ENCODE data around the gene WDR45B. TPM values are rescaled to one million over a fixed set of nuclear protein-coding genes. Genes with fewer than 3 reads are reported as not detected.

The WDR45B gene
- polyA plus RNA-seq, 1 donor from 2014 or later: 131 TPM

DNA sequence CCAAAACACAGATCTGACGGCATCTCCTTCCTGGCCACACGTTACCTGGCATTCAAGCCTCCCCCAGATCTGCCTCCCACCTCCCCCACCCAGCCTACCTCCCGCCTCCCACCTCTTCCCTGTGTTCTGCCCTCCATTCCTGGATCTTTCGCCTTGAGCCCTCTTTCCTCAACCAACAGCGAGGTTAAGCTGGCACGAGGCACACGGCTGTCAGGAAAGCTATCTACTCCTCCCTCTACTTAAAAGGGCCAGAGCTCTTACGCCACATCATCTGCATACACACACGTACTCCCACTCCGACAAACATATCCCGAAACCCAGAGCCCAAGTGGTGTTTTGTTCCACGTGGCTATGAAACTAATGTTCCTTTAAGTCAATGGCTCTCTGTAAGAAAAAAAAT lies 18.0 kb downstream of the WDR45B start:
- no peaks in the 10 kb centered on the region for H3F3A ChIP-seq (ENCODE audit: insufficient read depth, low read length, poor library complexity, severe bottlenecking)
- no peak overlapping the region for H3K9ac ChIP-seq (ENCODE audit: low read length)
- H3K27ac ChIP-seq (ENCODE audit: low read length): no peak overlapping the region
- H3K4me3 ChIP-seq (ENCODE audit: low read length): no peak overlapping the region
- no peaks in the 10 kb centered on the region for H3K9me3 ChIP-seq (ENCODE audit: low read length)
- no peak overlapping the region for H3K4me2 ChIP-seq (ENCODE audit: low read length)
- no peaks in the 10 kb centered on the region for H3K27me3 ChIP-seq (ENCODE audit: insufficient read depth, low read depth, low read length)
- H3K9me2 ChIP-seq (ENCODE audit: insufficient read depth, low read length): no peaks in the 10 kb centered on the region
- TF ChIP-seq POLR2AphosphoS5 (IDR thresholded peaks at IDR 0.05) (no peak), MXI1 (conservative IDR thresholded peaks at IDR 0.05; ENCODE audit: poor library complexity, severe bottlenecking) (no peak)
- H4K20me1 ChIP-seq (ENCODE audit: insufficient read depth): no peaks in the 10 kb centered on the region
- H3K36me3 ChIP-seq (ENCODE audit: insufficient read depth, low read length): no peaks in the 10 kb centered on the region
- H3K79me2 ChIP-seq (replicated peaks; ENCODE audit: insufficient read depth, low read length): peaks cover 21% of the 10 kb centered on the region
- H2AFZ ChIP-seq (ENCODE audit: low read depth, low read length): no peak overlapping the region

DNA sequence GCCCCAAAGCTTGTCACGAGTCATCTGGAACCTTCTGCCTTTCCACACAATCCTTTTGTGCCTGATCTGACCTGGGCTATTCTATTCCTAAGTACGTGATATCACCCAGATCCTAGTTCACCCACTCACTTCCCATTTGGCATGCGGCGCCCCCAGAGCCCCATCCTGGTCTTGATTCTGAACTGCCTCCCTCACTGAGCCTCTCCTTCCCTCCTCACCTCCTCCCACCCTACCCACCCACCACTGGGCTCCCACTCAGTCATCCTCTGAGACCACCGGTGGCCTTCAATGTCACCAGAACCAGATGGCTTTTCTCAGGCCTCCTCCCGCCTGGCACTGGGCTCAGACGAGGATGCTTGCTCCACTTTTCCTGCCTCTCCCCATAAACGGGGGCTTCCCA lies 18.5 kb downstream of the WDR45B start:
- Histone ChIP-seq H3F3A (ENCODE audit: insufficient read depth, low read length, poor library complexity, severe bottlenecking) (no peaks in the 10 kb centered on the region), H3K27me3 (ENCODE audit: insufficient read depth, low read depth, low read length) (no peaks in the 10 kb centered on the region), H3K4me2 (ENCODE audit: low read length) (no peak overlapping the region), H2AFZ (ENCODE audit: low read depth, low read length) (no peak overlapping the region), H3K27ac (ENCODE audit: low read length) (no peak overlapping the region), H3K9me2 (ENCODE audit: insufficient read depth, low read length) (no peaks in the 10 kb centered on the region), H3K4me3 (ENCODE audit: low read length) (no peak overlapping the region), H3K36me3 (ENCODE audit: insufficient read depth, low read length) (no peaks in the 10 kb centered on the region), H3K9me3 (ENCODE audit: low read length) (no peaks in the 10 kb centered on the region), H4K20me1 (ENCODE audit: insufficient read depth) (no peaks in the 10 kb centered on the region), H3K79me2 (replicated peaks; ENCODE audit: insufficient read depth, low read length) (peaks cover 16% of the 10 kb centered on the region), H3K9ac (ENCODE audit: low read length) (no peak overlapping the region)
- TF ChIP-seq POLR2AphosphoS5 (IDR thresholded peaks at IDR 0.05) (no peak), TAF1 (IDR thresholded peaks at IDR 0.05; ENCODE audit: low read depth) (no peak), EZH2 (IDR thresholded peaks at IDR 0.05; ENCODE audit: borderline replicate concordance, insufficient read depth, low read length, poor library complexity, severe bottlenecking) (no peak), EP300 (conservative IDR thresholded peaks at IDR 0.05; ENCODE audit: poor library complexity, severe bottlenecking) (no peak), RAD21 (conservative IDR thresholded peaks at IDR 0.05) (no peak), MXI1 (conservative IDR thresholded peaks at IDR 0.05; ENCODE audit: poor library complexity, severe bottlenecking) (no peak), SMC3 (conservative IDR thresholded peaks at IDR 0.05; ENCODE audit: poor library complexity) (no peak)
- TF ChIP-seq, protein P1, sequence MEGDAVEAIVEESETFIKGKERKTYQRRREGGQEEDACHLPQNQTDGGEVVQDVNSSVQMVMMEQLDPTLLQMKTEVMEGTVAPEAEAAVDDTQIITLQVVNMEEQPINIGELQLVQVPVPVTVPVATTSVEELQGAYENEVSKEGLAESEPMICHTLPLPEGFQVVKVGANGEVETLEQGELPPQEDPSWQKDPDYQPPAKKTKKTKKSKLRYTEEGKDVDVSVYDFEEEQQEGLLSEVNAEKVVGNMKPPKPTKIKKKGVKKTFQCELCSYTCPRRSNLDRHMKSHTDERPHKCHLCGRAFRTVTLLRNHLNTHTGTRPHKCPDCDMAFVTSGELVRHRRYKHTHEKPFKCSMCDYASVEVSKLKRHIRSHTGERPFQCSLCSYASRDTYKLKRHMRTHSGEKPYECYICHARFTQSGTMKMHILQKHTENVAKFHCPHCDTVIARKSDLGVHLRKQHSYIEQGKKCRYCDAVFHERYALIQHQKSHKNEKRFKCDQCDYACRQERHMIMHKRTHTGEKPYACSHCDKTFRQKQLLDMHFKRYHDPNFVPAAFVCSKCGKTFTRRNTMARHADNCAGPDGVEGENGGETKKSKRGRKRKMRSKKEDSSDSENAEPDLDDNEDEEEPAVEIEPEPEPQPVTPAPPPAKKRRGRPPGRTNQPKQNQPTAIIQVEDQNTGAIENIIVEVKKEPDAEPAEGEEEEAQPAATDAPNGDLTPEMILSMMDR (IDR thresholded peaks at IDR 0.05; ENCODE audit: poor library complexity, severe bottlenecking): no peak
- TF ChIP-seq, protein P2, sequence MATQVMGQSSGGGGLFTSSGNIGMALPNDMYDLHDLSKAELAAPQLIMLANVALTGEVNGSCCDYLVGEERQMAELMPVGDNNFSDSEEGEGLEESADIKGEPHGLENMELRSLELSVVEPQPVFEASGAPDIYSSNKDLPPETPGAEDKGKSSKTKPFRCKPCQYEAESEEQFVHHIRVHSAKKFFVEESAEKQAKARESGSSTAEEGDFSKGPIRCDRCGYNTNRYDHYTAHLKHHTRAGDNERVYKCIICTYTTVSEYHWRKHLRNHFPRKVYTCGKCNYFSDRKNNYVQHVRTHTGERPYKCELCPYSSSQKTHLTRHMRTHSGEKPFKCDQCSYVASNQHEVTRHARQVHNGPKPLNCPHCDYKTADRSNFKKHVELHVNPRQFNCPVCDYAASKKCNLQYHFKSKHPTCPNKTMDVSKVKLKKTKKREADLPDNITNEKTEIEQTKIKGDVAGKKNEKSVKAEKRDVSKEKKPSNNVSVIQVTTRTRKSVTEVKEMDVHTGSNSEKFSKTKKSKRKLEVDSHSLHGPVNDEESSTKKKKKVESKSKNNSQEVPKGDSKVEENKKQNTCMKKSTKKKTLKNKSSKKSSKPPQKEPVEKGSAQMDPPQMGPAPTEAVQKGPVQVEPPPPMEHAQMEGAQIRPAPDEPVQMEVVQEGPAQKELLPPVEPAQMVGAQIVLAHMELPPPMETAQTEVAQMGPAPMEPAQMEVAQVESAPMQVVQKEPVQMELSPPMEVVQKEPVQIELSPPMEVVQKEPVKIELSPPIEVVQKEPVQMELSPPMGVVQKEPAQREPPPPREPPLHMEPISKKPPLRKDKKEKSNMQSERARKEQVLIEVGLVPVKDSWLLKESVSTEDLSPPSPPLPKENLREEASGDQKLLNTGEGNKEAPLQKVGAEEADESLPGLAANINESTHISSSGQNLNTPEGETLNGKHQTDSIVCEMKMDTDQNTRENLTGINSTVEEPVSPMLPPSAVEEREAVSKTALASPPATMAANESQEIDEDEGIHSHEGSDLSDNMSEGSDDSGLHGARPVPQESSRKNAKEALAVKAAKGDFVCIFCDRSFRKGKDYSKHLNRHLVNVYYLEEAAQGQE (IDR thresholded peaks at IDR 0.05; ENCODE audit: borderline replicate concordance): no peak

DNA sequence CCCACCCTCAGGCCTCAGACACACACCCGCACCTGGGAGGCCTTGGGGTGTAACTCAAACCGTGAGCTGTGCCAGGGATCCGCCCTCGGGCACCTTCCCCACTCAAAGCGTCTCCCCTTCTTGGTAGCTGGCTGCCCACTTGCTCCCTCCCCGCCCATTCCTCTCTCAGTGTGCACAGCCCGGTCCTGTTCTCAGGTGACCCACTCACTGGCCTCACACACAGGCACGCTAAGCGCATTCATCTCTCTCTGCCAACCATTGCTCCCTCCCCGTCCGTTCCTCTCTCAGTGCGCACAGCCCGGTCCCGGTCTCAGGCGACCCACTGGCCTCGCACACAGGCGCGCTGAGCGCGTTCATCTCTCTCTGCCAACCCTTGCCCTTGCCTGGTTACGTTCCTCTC lies 20.8 kb downstream of the WDR45B start:
- Histone ChIP-seq H3K9ac (ENCODE audit: low read length) (no peak overlapping the region), H3K4me3 (ENCODE audit: low read length) (no peak overlapping the region), H3F3A (ENCODE audit: insufficient read depth, low read length, poor library complexity, severe bottlenecking) (no peaks in the 10 kb centered on the region), H3K36me3 (ENCODE audit: insufficient read depth, low read length) (no peaks in the 10 kb centered on the region), H4K20me1 (ENCODE audit: insufficient read depth) (no peaks in the 10 kb centered on the region), H3K4me2 (ENCODE audit: low read length) (no peak overlapping the region), H3K79me2 (replicated peaks; ENCODE audit: insufficient read depth, low read length) (peaks cover 4% of the 10 kb centered on the region), H3K9me3 (ENCODE audit: low read length) (no peaks in the 10 kb centered on the region), H3K9me2 (ENCODE audit: insufficient read depth, low read length) (no peaks in the 10 kb centered on the region), H2AFZ (ENCODE audit: low read depth, low read length) (no peak overlapping the region), H3K27ac (ENCODE audit: low read length) (no peak overlapping the region), H3K27me3 (ENCODE audit: insufficient read depth, low read depth, low read length) (no peaks in the 10 kb centered on the region)
- TF ChIP-seq POLR2AphosphoS5 (IDR thresholded peaks at IDR 0.05): no peak
- TF ChIP-seq, protein P2 (IDR thresholded peaks at IDR 0.05; ENCODE audit: borderline replicate concordance): no peak
- TF ChIP-seq, protein P1 (IDR thresholded peaks at IDR 0.05; ENCODE audit: poor library complexity, severe bottlenecking): no peak
- TF ChIP-seq SMC3 (conservative IDR thresholded peaks at IDR 0.05; ENCODE audit: poor library complexity): no peak
- TF ChIP-seq EP300 (conservative IDR thresholded peaks at IDR 0.05; ENCODE audit: poor library complexity, severe bottlenecking): no peak
- no peak for TF ChIP-seq MXI1 (conservative IDR thresholded peaks at IDR 0.05; ENCODE audit: poor library complexity, severe bottlenecking)
- no peak for TF ChIP-seq TAF1 (IDR thresholded peaks at IDR 0.05; ENCODE audit: low read depth)
- TF ChIP-seq EZH2 (IDR thresholded peaks at IDR 0.05; ENCODE audit: borderline replicate concordance, insufficient read depth, low read length, poor library complexity, severe bottlenecking): no peak
- no peak for TF ChIP-seq RAD21 (conservative IDR thresholded peaks at IDR 0.05)
